Astrocyte of the cerebellum (primary cell): ENCODE results near the gene RORC.

ENCODE experiments used
- DNase-seq: peaks from one replicate; pipeline ENCODE4 v3.0.0-alpha.2; 2011; ENCODE audit warnings: low read depth
- H3K4me3 ChIP-seq: 2 replicates; pipeline ENCODE4 v1.5.1; 2011; ENCODE audit warnings: mild to moderate bottlenecking, low read depth, low read length, moderate library complexity
- in situ Hi-C: cut with HindIII; loops from 2 replicates; pipeline ENCODE4 v1.10.0; 2017; ENCODE audit warnings: low sequenced_read_pairs
- TF ChIP-seq, protein P1 (sequence below): IDR thresholded peaks from 2 replicates; pipeline ENCODE4 v1.5.1; 2012; ENCODE audit warnings: low read length, low read depth, moderate library complexity, mild to moderate bottlenecking; ENCODE audit errors: missing control alignments

RORC gene

DNA sequence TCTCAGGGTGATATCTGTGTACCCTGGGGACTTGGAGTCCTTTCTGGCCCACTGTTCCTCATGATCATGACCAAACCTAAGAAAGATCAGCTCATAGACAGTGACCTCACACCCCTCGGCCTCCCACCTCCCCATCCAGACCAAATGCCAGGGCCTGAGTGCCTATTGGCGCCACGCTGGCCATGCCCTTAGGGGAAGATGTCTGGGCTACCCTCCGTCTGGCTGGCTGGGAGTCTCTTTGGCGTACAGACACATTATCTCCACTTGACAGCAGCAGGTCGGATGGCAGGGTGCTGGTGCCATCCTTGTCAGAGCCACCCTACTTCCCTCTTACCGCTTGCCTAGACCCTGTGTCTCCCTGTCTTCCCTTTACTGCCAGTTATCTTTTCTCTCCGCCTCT lies 8.4 kb downstream of the RORC start:
- H3K4me3 ChIP-seq: no peak overlapping the region
- TF ChIP-seq, protein P1, sequence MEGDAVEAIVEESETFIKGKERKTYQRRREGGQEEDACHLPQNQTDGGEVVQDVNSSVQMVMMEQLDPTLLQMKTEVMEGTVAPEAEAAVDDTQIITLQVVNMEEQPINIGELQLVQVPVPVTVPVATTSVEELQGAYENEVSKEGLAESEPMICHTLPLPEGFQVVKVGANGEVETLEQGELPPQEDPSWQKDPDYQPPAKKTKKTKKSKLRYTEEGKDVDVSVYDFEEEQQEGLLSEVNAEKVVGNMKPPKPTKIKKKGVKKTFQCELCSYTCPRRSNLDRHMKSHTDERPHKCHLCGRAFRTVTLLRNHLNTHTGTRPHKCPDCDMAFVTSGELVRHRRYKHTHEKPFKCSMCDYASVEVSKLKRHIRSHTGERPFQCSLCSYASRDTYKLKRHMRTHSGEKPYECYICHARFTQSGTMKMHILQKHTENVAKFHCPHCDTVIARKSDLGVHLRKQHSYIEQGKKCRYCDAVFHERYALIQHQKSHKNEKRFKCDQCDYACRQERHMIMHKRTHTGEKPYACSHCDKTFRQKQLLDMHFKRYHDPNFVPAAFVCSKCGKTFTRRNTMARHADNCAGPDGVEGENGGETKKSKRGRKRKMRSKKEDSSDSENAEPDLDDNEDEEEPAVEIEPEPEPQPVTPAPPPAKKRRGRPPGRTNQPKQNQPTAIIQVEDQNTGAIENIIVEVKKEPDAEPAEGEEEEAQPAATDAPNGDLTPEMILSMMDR: no peak
- in situ Hi-C loops: no loop called here
- no peak for DNase-seq

DNA sequence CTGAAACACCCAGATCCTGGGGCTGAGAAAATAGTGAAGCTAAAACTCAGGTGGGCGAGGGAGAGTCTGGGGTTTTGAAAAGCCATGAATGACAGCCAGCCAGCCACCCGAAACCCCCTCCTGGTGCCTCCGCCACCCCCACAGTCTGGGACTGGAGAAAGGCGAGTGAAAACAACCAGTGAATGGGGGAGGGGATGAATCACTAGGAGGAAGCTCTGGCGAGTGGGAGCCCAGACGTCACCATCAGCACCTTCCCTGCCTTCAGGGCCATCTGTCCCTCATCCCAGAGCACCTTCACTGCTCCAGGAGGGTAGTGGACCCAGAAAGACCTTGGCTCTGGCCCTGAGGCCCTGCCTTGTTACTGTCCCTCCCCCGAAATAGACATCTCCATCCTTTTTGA lies 9.2 kb downstream of the RORC start:
- in situ Hi-C loops: no loop called here
- no peak for DNase-seq
- no peak overlapping the region for H3K4me3 ChIP-seq
- TF ChIP-seq, protein P1: no peak

DNA sequence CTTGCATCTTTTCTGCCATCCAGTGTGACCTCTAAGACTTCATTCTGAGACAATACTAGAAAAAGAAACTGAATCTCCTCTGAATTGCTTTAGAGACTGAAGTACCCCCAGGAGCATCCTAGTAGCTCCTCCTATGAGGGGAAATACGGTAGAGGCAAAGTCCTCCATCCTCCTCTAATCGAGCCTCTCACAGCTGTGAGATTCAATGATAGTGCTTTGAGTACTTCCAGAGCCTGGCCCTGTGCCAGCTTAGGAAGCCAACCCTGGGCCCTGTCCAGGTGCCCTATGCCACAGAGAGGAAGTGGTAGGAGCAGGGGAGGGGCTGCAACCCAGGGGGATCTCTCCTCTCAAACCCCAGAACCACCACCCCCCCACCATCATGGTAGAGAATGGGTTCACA lies 10.7 kb downstream of the RORC start:
- no peak for DNase-seq
- in situ Hi-C loops: no loop called here

DNA sequence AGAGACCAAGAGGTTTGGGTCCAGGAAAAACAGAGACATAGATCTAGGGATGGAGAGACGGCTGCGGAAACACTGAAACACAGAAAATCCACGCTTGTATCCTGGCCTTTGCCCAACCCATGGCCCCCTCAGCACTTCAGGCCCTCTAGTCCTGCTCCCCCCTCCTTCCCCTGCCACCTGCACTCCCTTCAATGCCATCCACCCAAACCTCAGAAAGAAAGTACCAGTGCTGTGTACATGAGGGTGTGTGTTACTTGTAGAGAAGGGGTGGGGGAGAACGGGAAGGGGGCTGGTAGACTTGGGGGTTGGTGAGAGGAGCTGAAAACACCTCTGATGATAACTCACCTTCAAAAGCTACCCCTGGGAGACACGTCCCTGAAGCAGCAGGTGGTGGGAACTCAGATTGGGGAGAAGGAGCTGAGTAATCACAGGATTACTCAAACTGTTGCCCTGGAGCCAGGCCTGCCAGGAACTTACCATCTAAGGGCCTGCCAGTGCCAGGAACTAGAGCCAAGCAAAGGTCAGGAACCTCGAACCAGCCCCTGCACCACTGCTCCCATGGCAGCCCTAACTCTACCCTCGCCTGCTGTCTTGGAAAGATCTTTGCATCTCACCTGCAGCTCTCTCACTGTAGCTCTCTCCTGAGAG lies 11.5 kb downstream of the RORC start:
- in situ Hi-C loops: no loop called here
- H3K4me3 ChIP-seq: no peak overlapping the region
- TF ChIP-seq, protein P1: no peak
- DNase-seq: no peak

More for the DNA sequence above, 10.7 kb downstream of the RORC start:
- no peak overlapping the region for H3K4me3 ChIP-seq
- TF ChIP-seq, protein P1: no peak

DNA sequence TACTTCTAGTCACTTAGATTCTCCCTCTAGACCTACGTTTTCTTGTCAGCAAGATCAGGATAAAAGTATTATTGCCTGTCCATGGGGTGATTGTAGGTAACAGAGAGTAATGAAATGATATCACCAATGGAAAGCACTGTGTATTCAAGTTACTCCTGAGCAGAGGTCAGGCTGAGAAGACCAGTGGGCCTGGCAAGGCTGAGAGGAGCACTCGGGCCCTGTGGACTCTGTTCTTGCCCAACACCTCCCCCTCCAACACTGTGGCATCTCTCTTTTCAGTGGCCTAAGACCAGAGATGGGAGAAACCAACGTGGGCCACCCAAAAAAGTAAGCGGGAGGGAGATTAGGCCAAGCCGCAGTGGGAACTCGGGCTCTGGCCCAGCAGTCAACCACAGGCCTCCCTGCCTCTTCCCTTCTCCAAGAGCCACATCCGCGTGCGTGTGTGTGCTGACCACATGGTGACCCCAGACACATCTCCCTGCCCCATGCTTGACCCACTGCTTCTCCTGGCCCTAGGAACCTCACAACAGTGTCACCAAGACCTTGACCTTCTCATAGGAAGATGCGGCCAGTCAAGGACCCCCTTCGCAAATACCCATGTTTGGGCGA lies 12.3 kb downstream of the RORC start:
- DNase-seq: no peak
- TF ChIP-seq, protein P1: no peak
- in situ Hi-C loops: no loop called here

DNA sequence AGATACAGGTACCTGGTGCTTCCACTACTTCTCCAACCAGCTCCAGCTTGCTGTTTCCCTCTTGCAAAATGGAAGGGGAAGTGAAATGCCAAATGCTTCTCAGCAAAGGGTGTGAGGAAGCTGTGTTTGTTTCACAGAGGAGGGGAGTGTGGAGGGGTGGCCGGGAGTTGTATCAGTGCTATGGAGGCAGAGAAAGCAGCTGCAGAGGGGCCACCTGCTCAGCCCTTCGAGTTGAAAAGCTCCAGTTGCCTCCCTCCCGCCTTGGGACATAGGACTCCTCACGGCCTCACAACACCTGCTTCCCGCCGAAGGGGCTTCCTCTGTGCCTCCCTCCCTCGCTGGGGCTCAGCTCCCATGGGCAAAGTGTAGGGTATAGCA lies 14.3 kb downstream of the RORC start:
- in situ Hi-C loops: no loop called here
- TF ChIP-seq, protein P1: no peak
- DNase-seq: no peak
- no peak overlapping the region for H3K4me3 ChIP-seq

More for the DNA sequence above, 12.3 kb downstream of the RORC start:
- no peak overlapping the region for H3K4me3 ChIP-seq
